ENCODE measurements around the gene SLC27A2. TPM values are rescaled to one million over a fixed set of nuclear protein-coding genes. Genes with fewer than 3 reads are reported as not detected.

The SLC27A2 gene
- total RNA-seq, 1 experiment from 2014 or later: 8.1 TPM

- ATAC-seq: no peak
- no peak for TF ChIP-seq CTCF (conservative IDR thresholded peaks at IDR 0.05; ENCODE audit: low read depth, low read length)
- no peak for TF ChIP-seq EZH2 (IDR thresholded peaks at IDR 0.05; ENCODE audit: low read length, unreplicated experiment)
- no peak for TF ChIP-seq EZH2phosphoT487 (IDR thresholded peaks at IDR 0.05; ENCODE audit: borderline replicate concordance, low read length)
- POLR2A ChIA-PET (ENCODE audit: unreplicated experiment): no interaction called here
Observed at GRCh38 chr15:50228866-50229265, 46.9 kb downstream of the SLC27A2 start.

GRCh38 chr15:50229336-50229735, 47.3 kb downstream of the SLC27A2 start:
- Histone ChIP-seq H3F3A (ENCODE audit: low read length, unreplicated experiment) (no peaks in the 10 kb centered on the region), H3K4me1 (ENCODE audit: insufficient read depth, low read length) (0 out of 2 replicates have a peak, but pooled peaks cover 4% of the 10 kb centered on the region), H3K4me2 (ENCODE audit: low read length) (no peak overlapping the region), H3K9me2 (replicated peaks; ENCODE audit: low read length) (no peaks in the 10 kb centered on the region), H4K20me1 (ENCODE audit: low read length) (no peaks in the 10 kb centered on the region), H2AFZ (ENCODE audit: low read length) (no peak overlapping the region), H3K36me3 (ENCODE audit: low read depth, low read length) (no peaks in the 10 kb centered on the region), H3K27ac (ENCODE audit: low read length) (no peak overlapping the region), H3K9ac (ENCODE audit: low read length) (no peak overlapping the region), H3K27me3 (ENCODE audit: low read length) (no peaks in the 10 kb centered on the region), H3K79me2 (ENCODE audit: low read length) (no peaks in the 10 kb centered on the region), H3K4me3 (ENCODE audit: low read length) (no peak overlapping the region), H3K9me3 (ENCODE audit: low read length) (no peaks in the 10 kb centered on the region)
- intact Hi-C loops (cut with micrococcal nuclease): no loop called here
- POLR2A ChIA-PET (ENCODE audit: unreplicated experiment): no interaction called here
- DNase-seq (no peak), ATAC-seq (no peak)
- no TSS peak for BruUV-seq (replicated peaks)
- TF ChIP-seq CTCF (conservative IDR thresholded peaks at IDR 0.05; ENCODE audit: low read depth, low read length): no peak
- TF ChIP-seq EZH2 (IDR thresholded peaks at IDR 0.05; ENCODE audit: low read length, unreplicated experiment): no peak
- no peak for TF ChIP-seq EZH2phosphoT487 (IDR thresholded peaks at IDR 0.05; ENCODE audit: borderline replicate concordance, low read length)
- CTCF ChIA-PET: no interaction called here

More at GRCh38 chr15:50228866-50229265, 46.9 kb downstream of the SLC27A2 start:
- H4K20me1 ChIP-seq (ENCODE audit: low read length): no peaks in the 10 kb centered on the region
- no TSS peak for BruUV-seq (replicated peaks)
- H3K79me2 ChIP-seq (ENCODE audit: low read length): no peaks in the 10 kb centered on the region
- no peaks in the 10 kb centered on the region for H3K9me2 ChIP-seq (replicated peaks; ENCODE audit: low read length)
- no peaks in the 10 kb centered on the region for H3F3A ChIP-seq (ENCODE audit: low read length, unreplicated experiment)
- H3K9ac ChIP-seq (ENCODE audit: low read length): no peak overlapping the region
- no peak for DNase-seq
- no peaks in the 10 kb centered on the region for H3K36me3 ChIP-seq (ENCODE audit: low read depth, low read length)
- H3K9me3 ChIP-seq (ENCODE audit: low read length): no peaks in the 10 kb centered on the region
- CTCF ChIA-PET: interaction anchor here (0.7 kb wide), 1 partner anchor 72 kb away, joined by 8 read pairs; no protein-coding TSS in a partner anchor
- no peaks in the 10 kb centered on the region for H3K27me3 ChIP-seq (ENCODE audit: low read length)
- no peak overlapping the region for H3K4me3 ChIP-seq (ENCODE audit: low read length)
- H3K27ac ChIP-seq (ENCODE audit: low read length): no peak overlapping the region
- no peak overlapping the region for H2AFZ ChIP-seq (ENCODE audit: low read length)
- H3K4me1 ChIP-seq (ENCODE audit: insufficient read depth, low read length): 0 out of 2 replicates have a peak, but pooled peaks cover 4% of the 10 kb centered on the region
- no peak overlapping the region for H3K4me2 ChIP-seq (ENCODE audit: low read length)
- intact Hi-C loops (cut with micrococcal nuclease): no loop called here

GRCh38 chr15:50231761-50232160, 49.8 kb downstream of the SLC27A2 start:
- POLR2A ChIA-PET (ENCODE audit: unreplicated experiment): no interaction called here
- no peaks in the 10 kb centered on the region for H3K9me3 ChIP-seq (ENCODE audit: low read length)
- no peak for TF ChIP-seq EZH2phosphoT487 (IDR thresholded peaks at IDR 0.05; ENCODE audit: borderline replicate concordance, low read length)
- no peak for TF ChIP-seq EZH2 (IDR thresholded peaks at IDR 0.05; ENCODE audit: low read length, unreplicated experiment)
- TF ChIP-seq CTCF (conservative IDR thresholded peaks at IDR 0.05; ENCODE audit: low read depth, low read length): no peak
- DNase-seq (no peak), ATAC-seq (no peak)
- intact Hi-C loops (cut with micrococcal nuclease): no loop called here
- no peak overlapping the region for H3K4me2 ChIP-seq (ENCODE audit: low read length)
- H3K27ac ChIP-seq (ENCODE audit: low read length): no peak overlapping the region
- H3K36me3 ChIP-seq (ENCODE audit: low read depth, low read length): no peaks in the 10 kb centered on the region
- CTCF ChIA-PET: no interaction called here
- no peak overlapping the region for H3K9ac ChIP-seq (ENCODE audit: low read length)
- 0 out of 2 replicates have a peak, but pooled peaks cover 4% of the 10 kb centered on the region for H3K4me1 ChIP-seq (ENCODE audit: insufficient read depth, low read length)
- H3K79me2 ChIP-seq (ENCODE audit: low read length): no peaks in the 10 kb centered on the region
- no peaks in the 10 kb centered on the region for H3K27me3 ChIP-seq (ENCODE audit: low read length)
- no peaks in the 10 kb centered on the region for H3K9me2 ChIP-seq (replicated peaks; ENCODE audit: low read length)
- no peak overlapping the region for H2AFZ ChIP-seq (ENCODE audit: low read length)
- no TSS peak for BruUV-seq (replicated peaks)
- no peak overlapping the region for H3K4me3 ChIP-seq (ENCODE audit: low read length)
- no peaks in the 10 kb centered on the region for H4K20me1 ChIP-seq (ENCODE audit: low read length)
- H3F3A ChIP-seq (ENCODE audit: low read length, unreplicated experiment): no peaks in the 10 kb centered on the region

Data from PC-3 (cell line).